Chondrocyte (in vitro differentiated cells): ENCODE results near the gene DCAF8L2. TPM values are rescaled to one million over a fixed set of nuclear protein-coding genes. Genes with fewer than 3 reads are reported as not detected.

Experiments used
- DNase-seq: peaks from one replicate; pipeline ENCODE4 v3.0.0; 2021; ENCODE audit warnings: mixed read lengths, low spot score
- H3K27ac Mint-ChIP-seq: one replicate; pipeline ENCODE4 v1.8.0; 2021; ENCODE audit warnings: mild to moderate bottlenecking, moderate library complexity, mixed read lengths; ENCODE audit not compliant: unreplicated experiment
- H3K27me3 Mint-ChIP-seq: 2 replicates; pipeline ENCODE4 v1.8.0; 2021; ENCODE audit warnings: low read depth, mixed read lengths
- H3K36me3 Mint-ChIP-seq: 2 replicates; pipeline ENCODE4 v1.8.0; 2021; ENCODE audit warnings: low read depth, mixed read lengths
- H3K4me1 Mint-ChIP-seq: 2 replicates; pipeline ENCODE4 v1.8.0; 2021; ENCODE audit warnings: low read depth, mild to moderate bottlenecking, mixed read lengths
- H3K4me3 Mint-ChIP-seq: one replicate; pipeline ENCODE4 v1.8.0; 2021; ENCODE audit warnings: mild to moderate bottlenecking, moderate library complexity, mixed read lengths; ENCODE audit not compliant: unreplicated experiment
- H3K9me3 Mint-ChIP-seq: 2 replicates; pipeline ENCODE4 v1.8.0; 2021; ENCODE audit warnings: low read depth, mixed read lengths
- total RNA-seq: library from RNA; stranded (reverse); gene quantifications from 3 replicates; pipeline ENCODE4 v1.2.1, GENCODE V29; 2021
- TF ChIP-seq, protein P1 (sequence below): fragments of 200-600 bp; sonication (generic); IDR thresholded peaks from 2 replicates; pipeline ENCODE4 v1.5.0; 2021; ENCODE audit warnings: antibody characterized with exemption, mild to moderate bottlenecking, moderate library complexity

The DCAF8L2 gene
- total RNA-seq, 1 donor from 2014 or later = not detected

- Mint-ChIP-seq H3K27ac (no peak overlapping the region), H3K9me3 (no peaks in the 10 kb centered on the region), H3K36me3 (no peaks in the 10 kb centered on the region), H3K27me3 (no peaks in the 10 kb centered on the region), H3K4me3 (no peak overlapping the region), H3K4me1 (peaks cover 4% of the 10 kb centered on the region)
- DNase-seq = no peak
- TF ChIP-seq, protein P1, sequence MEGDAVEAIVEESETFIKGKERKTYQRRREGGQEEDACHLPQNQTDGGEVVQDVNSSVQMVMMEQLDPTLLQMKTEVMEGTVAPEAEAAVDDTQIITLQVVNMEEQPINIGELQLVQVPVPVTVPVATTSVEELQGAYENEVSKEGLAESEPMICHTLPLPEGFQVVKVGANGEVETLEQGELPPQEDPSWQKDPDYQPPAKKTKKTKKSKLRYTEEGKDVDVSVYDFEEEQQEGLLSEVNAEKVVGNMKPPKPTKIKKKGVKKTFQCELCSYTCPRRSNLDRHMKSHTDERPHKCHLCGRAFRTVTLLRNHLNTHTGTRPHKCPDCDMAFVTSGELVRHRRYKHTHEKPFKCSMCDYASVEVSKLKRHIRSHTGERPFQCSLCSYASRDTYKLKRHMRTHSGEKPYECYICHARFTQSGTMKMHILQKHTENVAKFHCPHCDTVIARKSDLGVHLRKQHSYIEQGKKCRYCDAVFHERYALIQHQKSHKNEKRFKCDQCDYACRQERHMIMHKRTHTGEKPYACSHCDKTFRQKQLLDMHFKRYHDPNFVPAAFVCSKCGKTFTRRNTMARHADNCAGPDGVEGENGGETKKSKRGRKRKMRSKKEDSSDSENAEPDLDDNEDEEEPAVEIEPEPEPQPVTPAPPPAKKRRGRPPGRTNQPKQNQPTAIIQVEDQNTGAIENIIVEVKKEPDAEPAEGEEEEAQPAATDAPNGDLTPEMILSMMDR = no peak
Measured at GRCh38 chrX:27660878-27661277, 70.7 kb downstream of the DCAF8L2 start.

GRCh38 chrX:27671234-27671633 lies 81.1 kb downstream of the DCAF8L2 start:
- Mint-ChIP-seq H3K9me3 (no peaks in the 10 kb centered on the region), H3K4me3 (no peak overlapping the region), H3K27ac (no peak overlapping the region), H3K4me1 (no peaks in the 10 kb centered on the region), H3K27me3 (no peaks in the 10 kb centered on the region), H3K36me3 (no peaks in the 10 kb centered on the region)
- no peak for DNase-seq
- TF ChIP-seq, protein P1 = no peak

GRCh38 chrX:27674491-27674890 lies 84.3 kb downstream of the DCAF8L2 start:
- no peak overlapping the region for H3K27ac Mint-ChIP-seq
- DNase-seq = no peak
- no peaks in the 10 kb centered on the region for H3K4me1 Mint-ChIP-seq
- TF ChIP-seq, protein P1 = no peak
- no peak overlapping the region for H3K4me3 Mint-ChIP-seq
- H3K9me3 Mint-ChIP-seq = no peaks in the 10 kb centered on the region
- no peaks in the 10 kb centered on the region for H3K27me3 Mint-ChIP-seq
- H3K36me3 Mint-ChIP-seq = no peaks in the 10 kb centered on the region

DNA sequence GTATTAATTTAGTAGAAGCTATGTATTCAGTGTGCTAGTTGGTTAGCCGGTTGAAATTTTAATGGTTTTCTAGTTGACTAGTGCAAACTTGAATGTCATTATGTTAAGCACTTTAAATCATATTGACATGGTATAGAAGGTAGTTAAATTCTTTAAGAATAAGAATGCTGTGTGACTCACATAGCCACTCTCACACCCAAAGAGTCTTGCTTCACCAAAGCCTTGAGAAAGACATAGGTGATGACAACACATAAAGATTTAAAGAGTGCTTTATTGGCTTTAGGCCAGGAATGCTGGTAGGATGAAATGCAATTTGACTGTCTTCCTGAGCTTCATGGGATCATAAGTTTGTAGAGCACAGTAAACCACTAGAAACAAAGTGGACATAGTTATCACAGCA lies 85.3 kb downstream of the DCAF8L2 start:
- H3K27me3 Mint-ChIP-seq = no peaks in the 10 kb centered on the region
- TF ChIP-seq, protein P1 = no peak
- H3K27ac Mint-ChIP-seq = no peak overlapping the region
- no peaks in the 10 kb centered on the region for H3K4me1 Mint-ChIP-seq
- H3K9me3 Mint-ChIP-seq = no peaks in the 10 kb centered on the region
- DNase-seq = no peak
- no peak overlapping the region for H3K4me3 Mint-ChIP-seq
- no peaks in the 10 kb centered on the region for H3K36me3 Mint-ChIP-seq

DNA sequence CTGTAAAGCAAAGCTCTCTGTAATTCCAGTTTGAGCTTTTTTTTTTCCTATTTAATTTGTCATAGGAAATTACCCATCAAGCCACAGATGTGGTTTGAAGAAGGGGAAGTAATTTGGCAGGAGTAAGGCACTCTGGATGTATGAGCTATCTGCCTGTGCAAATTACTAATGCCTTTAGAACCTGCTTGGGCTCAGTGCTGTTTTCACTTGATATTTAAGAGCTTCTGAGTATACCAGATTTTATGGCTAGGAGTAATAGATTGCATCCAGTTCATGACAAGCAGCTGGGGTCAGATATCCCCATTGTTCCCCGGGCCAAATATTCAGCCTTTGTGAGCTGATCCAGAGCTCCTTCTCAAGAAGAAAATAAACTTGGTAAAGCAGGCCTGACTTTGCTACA lies 89.1 kb downstream of the DCAF8L2 start:
- Mint-ChIP-seq H3K36me3 (no peaks in the 10 kb centered on the region), H3K4me1 (no peaks in the 10 kb centered on the region), H3K9me3 (no peaks in the 10 kb centered on the region), H3K27me3 (no peaks in the 10 kb centered on the region), H3K27ac (no peak overlapping the region), H3K4me3 (no peak overlapping the region)
- no peak for DNase-seq
- TF ChIP-seq, protein P1 = no peak
